Measurements from ENCODE around the gene FCHSD2. TPM values are rescaled to one million over a fixed set of nuclear protein-coding genes. Genes with fewer than 3 reads are reported as not detected.

Gene FCHSD2
- total and polyA plus RNA-seq, 2 of the 8 experiments (the other 6 are each of a cell fraction or from before 2014, with no cell fraction given) = 4.1 to 7.8 TPM

- Histone ChIP-seq H4K91ac (replicated peaks; ENCODE audit: insufficient read length, low read length) (no peak overlapping the region), H3K4ac (replicated peaks; ENCODE audit: insufficient read length, low read depth, low read length) (no peak overlapping the region), H3K27me3 (replicated peaks in 1 of 4; ENCODE audit: control insufficient read depth in 3 of 4, extremely low read depth in 1 of 4, insufficient read depth in 3 of 4, low read length in 3 of 4) (no peaks in the 10 kb centered on the region), H3K23ac (ENCODE audit: insufficient read length) (no peak overlapping the region), H2BK15ac (ENCODE audit: low read length) (0 out of 2 replicates have a peak overlapping the region, but pooled peaks have one; percentile 61), H3K14ac (ENCODE audit: insufficient read length) (no peak overlapping the region), H2BK5ac (ENCODE audit: low read depth, low read length) (no peak overlapping the region; the same call in none of the 2 replicates), H3K27ac (ENCODE audit: low read depth, low read length) (no peak overlapping the region), H3K79me1 (ENCODE audit: low read depth, low read length) (no peaks in the 10 kb centered on the region), H4K8ac (ENCODE audit: extremely low read depth, insufficient read depth, low read length) (no peak overlapping the region), H2AFZ (ENCODE audit: low read length) (no peak overlapping the region), H3K4me3 (ENCODE audit: extremely low read depth in 1 of 4, insufficient read depth in 2 of 4, low read depth in 3 of 4, low read length in 4 of 4) (no peak overlapping the region), H3K18ac (ENCODE audit: extremely low read depth, low read length) (no peak overlapping the region; the same call in 1 of the 2 replicates), H3K4me2 (ENCODE audit: insufficient read depth in 1 of 2, low read depth in 2 of 2, low read length in 2 of 2) (no peak overlapping the region), H3K23me2 (ENCODE audit: low read depth, low read length) (no peaks in the 10 kb centered on the region), H3K36me3 (ENCODE audit: control insufficient read depth in 2 of 4, insufficient read depth in 4 of 4, low read length in 3 of 4) (no peaks in the 10 kb centered on the region), H2BK120ac (replicated peaks; ENCODE audit: low read depth, low read length) (no peak overlapping the region), H4K20me1 (replicated peaks in 1 of 2; ENCODE audit: control insufficient read depth in 1 of 2, insufficient read depth in 2 of 2, low read length in 2 of 2) (no peaks in the 10 kb centered on the region), H2AK5ac (ENCODE audit: low read depth, low read length) (no peak overlapping the region), H3K56ac (replicated peaks; ENCODE audit: insufficient read length, low read depth, low read length) (no peak overlapping the region), H3K79me2 (ENCODE audit: control insufficient read depth in 1 of 2, insufficient read depth in 2 of 2, low read length in 2 of 2) (no peaks in the 10 kb centered on the region), H3K9ac (replicated peaks in 1 of 4; ENCODE audit: extremely low read depth in 1 of 4, low read depth in 3 of 4, low read length in 3 of 4) (no peak overlapping the region), H4K5ac (ENCODE audit: insufficient read length, low read depth, low read length) (no peak overlapping the region), H2BK12ac (ENCODE audit: low read depth, low read length) (no peak overlapping the region), H3K4me1 (replicated peaks in 1 of 4; ENCODE audit: control insufficient read depth in 3 of 4, insufficient read depth in 4 of 4, low read length in 3 of 4) (no peaks in the 10 kb centered on the region), H3K9me3 (ENCODE audit: insufficient read depth in 2 of 2, low read depth in 1 of 2, low read length in 1 of 2) (no peaks in the 10 kb centered on the region), H2BK20ac (ENCODE audit: low read length) (no peak overlapping the region)
- DNase-seq (ENCODE audit: low read depth in 1 of 2, low spot score in 2 of 2) (no peak), FAIRE-seq (no peak)
- WGBS, 2 experiments (ENCODE audit: extremely low coverage in 1 of 2, insufficient coverage in 1 of 2, insufficient read length in 1 of 2, insufficient replicate concordance in 2 of 2, low coverage in 1 of 2, low lambda C conversion rate in 2 of 2, missing lambda C conversion rate in 1 of 2) = 92% methylated on average over 5 of the region's 5 CpGs; no CpG with 5 or more reads in 1 of the 2 experiments
- ChIA-PET CTCF (ENCODE audit: partially characterized antibody) (interaction anchor here (0.9 to 14.5 kb wide), 5 partner anchors 9 to 360 kb away, joined by 3 to 451 read pairs (median 7); no protein-coding TSS in a partner anchor), POLR2A (ENCODE audit: partially characterized antibody) (no interaction called here)
- TF ChIP-seq CTCF (IDR thresholded peaks at IDR 0.05; ENCODE audit: control extremely low read depth in 1 of 3, insufficient read depth in 1 of 3, low read depth in 1 of 3, low read length in 3 of 3) (no peak), SIX5 (IDR thresholded peaks at IDR 0.05; ENCODE audit: low read depth, low read length) (no peak), CHD2 (IDR thresholded peaks at IDR 0.05; ENCODE audit: low read length) (no peak), EP300 (IDR thresholded peaks at IDR 0.05; ENCODE audit: borderline replicate concordance in 1 of 2, low read depth in 2 of 2, low read length in 2 of 2) (no peak), TCF12 (IDR thresholded peaks at IDR 0.05; ENCODE audit: low read depth, low read length) (no peak), USF2 (IDR thresholded peaks at IDR 0.05; ENCODE audit: low read length) (no peak), PHF8 (conservative IDR thresholded peaks at IDR 0.05; ENCODE audit: low read depth, low read length) (no peak), JUND (IDR thresholded peaks at IDR 0.05; ENCODE audit: low read length) (no peak), TAF1 (IDR thresholded peaks at IDR 0.05; ENCODE audit: low read depth, low read length) (no peak)
Observed at GRCh38 chr11:73189723-73190556, 47.8 kb upstream of the FCHSD2 start.
